Stimulated activated CD8-positive, alpha-beta memory T cell treated with anti-CD3 and anti-CD28 coated beads, Interleukin-15, amount 100 ng/mL, for 24 hours (primary cell): Measurements from ENCODE around the gene GPX1.

ENCODE experiments used
- DNase-seq: peaks from one replicate; pipeline ENCODE4 v3.0.0-alpha.2; 2020; ENCODE audit warnings: low read depth

The GPX1 gene

GRCh38 chr3:49311283-49311682 lies 46.9 kb downstream of the GPX1 start:
- DNase-seq = no peak

- DNase-seq = no peak
These were observed 47.5 kb downstream of the GPX1 start for GRCh38 chr3:49310677-49311076.
